HepG2 (cell line): ENCODE data around the gene NLRC4. TPM values are rescaled to one million over a fixed set of nuclear protein-coding genes. Genes with fewer than 3 reads are reported as not detected.

Experiments
- ATAC-seq: fragments of 200-7000 bp; cut with Tn5 transposase; 3 replicates; pipeline ENCODE4 v1.9.1; 2020; ENCODE audit warnings: mild to moderate bottlenecking, moderate library complexity
- BruUV-seq: library from RNA; stranded (reverse); fragments of 400-500 nt; replicated peaks from 2 replicates; lab custom pipeline; 2021; lab: Mats Ljungman, UMichigan
- CTCF ChIA-PET: fragments of 300-600 bp; formaldehyde crosslinking; extraction: SDS; loops from one replicate; lab custom pipeline; 2021; ENCODE audit warnings: low total read pairs, inconsistent platforms, low intra/inter-chr PET ratio; lab: Yijun Ruan, JAX
- POLR2A ChIA-PET: fragments of 350-600 bp; sonication (Branson Sonifier 250); formaldehyde crosslinking; loops from one replicate; lab custom pipeline; 2020; ENCODE audit warnings: antibody characterized with exemption, inconsistent platforms; lab: Yijun Ruan, JAX
- DNase-seq: peaks from one replicate; pipeline ENCODE4 v3.0.0-alpha.2; 2015; ENCODE audit warnings: low spot score
- FAIRE-seq: peaks from 3 replicates; lab custom pipeline; 2011; peaks lifted over from hg19 to GRCh38; lab: Jason Lieb, UNC
- H2AFZ ChIP-seq: one replicate; pipeline ENCODE4 v1.6.1; 2011; ENCODE audit warnings: low read length, inconsistent platforms
- H3K27ac ChIP-seq: fragments of 300-600 bp; 3 replicates; pipeline ENCODE4 v1.8.0; 2011; ENCODE audit warnings: mixed run types, mild to moderate bottlenecking, mixed read lengths, low read length, inconsistent platforms; ENCODE audit not compliant: insufficient read depth; ENCODE audit errors: extremely low read length
- H3K27me3 ChIP-seq, 2 experiments: fragments of 200-600 bp in 1 of 2; 2 replicates in 1 of 2; 3 replicates in 1 of 2; pipeline versions ENCODE4 v1.6.0 to v1.8.0; 2011; ENCODE audit warnings: low read length in 2 of 2, mild to moderate bottlenecking in 2 of 2, moderate library complexity in 2 of 2, inconsistent platforms in 1 of 2; ENCODE audit not compliant: insufficient read depth in 2 of 2, control insufficient read depth in 1 of 2
- H3K36me3 ChIP-seq, 2 experiments: fragments of 200-600 bp in 1 of 2; replicated peaks in 1 of 2; 2 replicates in 1 of 2; 3 replicates in 1 of 2; pipeline versions ENCODE4 v1.5.1 to v1.8.0; 2011; ENCODE audit warnings: low read length in 2 of 2, inconsistent platforms in 1 of 2; ENCODE audit not compliant: insufficient read depth in 2 of 2, control insufficient read depth in 1 of 2
- H3K4me1 ChIP-seq: 2 replicates; pipeline ENCODE4 v1.5.1; 2012; ENCODE audit warnings: low read length, inconsistent platforms; ENCODE audit not compliant: insufficient read depth
- H3K4me2 ChIP-seq: 2 replicates; pipeline ENCODE4 v1.6.0; 2011; ENCODE audit warnings: low read depth, low read length, inconsistent platforms
- H3K4me3 ChIP-seq, 3 experiments: fragments of 200-600 bp in 1 of 3; sonication (generic), shearing (Covaris generic) in 1 of 3; replicated peaks in 1 of 3; 2 replicates each; pipeline ENCODE4 v1.5.1; 2011 to 2016; ENCODE audit warnings: low read length in 3 of 3, inconsistent platforms in 2 of 3, low read depth in 2 of 3, mild to moderate bottlenecking in 2 of 3, control low read depth in 1 of 3, mixed read lengths in 1 of 3; ENCODE audit not compliant: insufficient read depth in 1 of 3
- H3K79me2 ChIP-seq: one replicate; pipeline ENCODE4 v1.6.1; 2011; ENCODE audit warnings: low read length, inconsistent platforms; ENCODE audit not compliant: insufficient read depth
- H3K9ac ChIP-seq: 2 replicates; pipeline ENCODE4 v1.6.0; 2011; ENCODE audit warnings: mild to moderate bottlenecking, low read depth, low read length, inconsistent platforms; ENCODE audit not compliant: insufficient read depth
- H3K9me3 ChIP-seq: 2 replicates; pipeline ENCODE4 v1.5.1; 2012; ENCODE audit warnings: mild to moderate bottlenecking, low read length
- H4K20me1 ChIP-seq: 2 replicates; pipeline ENCODE4 v1.6.0; 2011; ENCODE audit warnings: inconsistent platforms, mild to moderate bottlenecking, low read length, moderate library complexity; ENCODE audit not compliant: insufficient read depth
- KLF11 ChIP-seq: IDR thresholded peaks from 2 replicates; pipeline ENCODE4 v1.6.1; 2016; ENCODE audit warnings: missing compliant biosample characterization
- MAZ ChIP-seq, 2 experiments: sonication (generic) in 1 of 2; formaldehyde crosslinking in 1 of 2; IDR thresholded peaks; 2 replicates each; pipeline versions ENCODE4 v1.5.0 to v1.6.1; 2012 to 2020; ENCODE audit warnings: low read depth in 2 of 2, mild to moderate bottlenecking in 2 of 2, borderline replicate concordance in 1 of 2, improper control_type of control experiment in 1 of 2, low read length in 1 of 2, missing genetic modification reagents in 1 of 2, moderate library complexity in 1 of 2
- MIER3 ChIP-seq: IDR thresholded peaks from 2 replicates; pipeline ENCODE4 v1.6.1; 2016; ENCODE audit warnings: missing compliant biosample characterization, borderline replicate concordance
- NCOA5 ChIP-seq: sonication (generic); formaldehyde crosslinking; IDR thresholded peaks from 2 replicates; pipeline ENCODE4 v1.4.0; 2020; ENCODE audit warnings: missing genetic modification reagents
- SNAPC4 ChIP-seq: sonication (generic); formaldehyde crosslinking; IDR thresholded peaks from 2 replicates; pipeline ENCODE4 v1.4.0; 2020; ENCODE audit warnings: mild to moderate bottlenecking, missing genetic modification reagents
- TEAD2 ChIP-seq: sonication (generic); formaldehyde crosslinking; IDR thresholded peaks from 2 replicates; pipeline ENCODE4 v1.9.0; 2021; ENCODE audit warnings: missing genetic modification reagents
- ZNF253 ChIP-seq: sonication (generic); formaldehyde crosslinking; IDR thresholded peaks from 2 replicates; pipeline ENCODE4 v1.8.0; 2022; ENCODE audit warnings: mild to moderate bottlenecking, missing genetic modification reagents, borderline replicate concordance
- ZNF329 ChIP-seq: sonication (generic); formaldehyde crosslinking; IDR thresholded peaks from 2 replicates; pipeline ENCODE4 v1.9.0; 2021; ENCODE audit warnings: low read depth, mild to moderate bottlenecking, missing genetic modification reagents
- ZNF567 ChIP-seq: sonication (generic); formaldehyde crosslinking; IDR thresholded peaks from 2 replicates; pipeline ENCODE4 v1.8.1; 2023; ENCODE audit warnings: mild to moderate bottlenecking, missing genetic modification reagents, borderline replicate concordance
- WGBS: methylation state at CpG from one replicate; pipeline ENCODE4 v1.1.6; 2017; ENCODE audit warnings: low lambda C conversion rate; 5-methylcytosine and 5-hydroxymethylcytosine counted together
- in situ Hi-C: cut with HindIII; loops from 2 replicates; pipeline ENCODE4 v1.10.0; 2017; ENCODE audit warnings: low pct_unique_long_range_greater_than_20kb; ENCODE audit not compliant: extremely low pct_ligation_motif_present
- intact Hi-C: fragments of 100-400 bp; cut with micrococcal nuclease; formaldehyde crosslinking; loops from one replicate; pipeline ENCODE4 v1.10.0; 2022; ENCODE audit not compliant: unreplicated experiment
- polyA plus RNA-seq, 8 experiments: library from polyadenylated mRNA; depleted of rRNA in 3 of 8; stranded (reverse) in 7 of 8; unstranded in 1 of 8; fragments of >200 nt; fragmentation: Illumina TruSeq in 4 of 8; extraction: Trizol in 4 of 8; gene quantifications; 2 replicates each; pipeline versions ENCODE4 v1.2.1 to v1.2.3, GENCODE V29; 2011 to 2016; ENCODE audit warnings: low read depth in 4 of 8, missing spikeins in 1 of 8, mixed read lengths in 1 of 8; ENCODE audit not compliant: insufficient read depth in 1 of 8
- total RNA-seq, 5 experiments: library from RNA; depleted of rRNA; stranded (reverse); fragments of >200 nt; fragmentation: Illumina TruSeq; extraction: Trizol; gene quantifications; 2 replicates each; pipeline ENCODE4 v1.2.3, GENCODE V29; 2016; ENCODE audit warnings: low read depth in 1 of 5

Gene NLRC4
- total and polyA plus RNA-seq, 2 of the 13 experiments (the other 11 are each of a cell fraction or from before 2014, with no cell fraction given): 0.15 to 0.29 TPM

- no TSS peak for BruUV-seq
- no peaks in the 10 kb centered on the region for H3K27me3 ChIP-seq
- ATAC-seq (no peak), FAIRE-seq (no peak)
- H3K4me2 ChIP-seq: no peak overlapping the region
- CTCF ChIA-PET: no interaction called here
- no peaks in the 10 kb centered on the region for H4K20me1 ChIP-seq
- H3K79me2 ChIP-seq: no peaks in the 10 kb centered on the region
- in situ Hi-C loops (no loop called here), intact Hi-C loops (no loop called here)
- 93% methylated on average over 2 of the region's 2 CpGs for WGBS
- H3K9ac ChIP-seq: no peak overlapping the region
- no peaks in the 10 kb centered on the region for H3K9me3 ChIP-seq
- no peak overlapping the region for H3K27ac ChIP-seq
- H3K36me3 ChIP-seq: peaks cover 15 to 32% of the 10 kb centered on the region in 2 experiments
- no peak for TF ChIP-seq MAZ (IDR thresholded peaks at IDR 0.05; ENCODE audit: borderline replicate concordance, low read depth, low read length)
- TF ChIP-seq MAZ (CRISPR knock-in tag; IDR thresholded peaks at IDR 0.05; ENCODE audit: low read depth): no peak
- no peak for TF ChIP-seq NCOA5 (CRISPR knock-in tag)
- no peak for TF ChIP-seq ZNF567 (CRISPR knock-in tag)
- TF ChIP-seq MIER3 (CRISPR knock-in tag): no peak
- TF ChIP-seq TEAD2: no peak
- TF ChIP-seq, all 625 proteins: peak for 0
- no peaks in the 10 kb centered on the region for H3K4me1 ChIP-seq
- DNase-seq: no peak
- H3K4me3 ChIP-seq: no peak overlapping the region
- H2AFZ ChIP-seq: no peak overlapping the region
- POLR2A ChIA-PET: no interaction called here
These were observed 41.7 kb downstream of the NLRC4 start for GRCh38 chr2:32222966-32223365.

- H3K4me1 ChIP-seq: no peaks in the 10 kb centered on the region
- no peak overlapping the region for H3K4me3 ChIP-seq
- TF ChIP-seq ZNF253 (CRISPR knock-in tag) (no peak), SNAPC4 (CRISPR knock-in tag) (no peak), ZNF329 (CRISPR knock-in tag) (no peak), KLF11 (CRISPR knock-in tag) (no peak)
- H2AFZ ChIP-seq: no peak overlapping the region
- CTCF ChIA-PET: no interaction called here
- in situ Hi-C loops: no loop called here
- POLR2A ChIA-PET: no interaction called here
- H3K27me3 ChIP-seq: no peaks in the 10 kb centered on the region; a peak in 1 of 5 replicates
- no peaks in the 10 kb centered on the region for H3K9me3 ChIP-seq
- H3K27ac ChIP-seq: no peak overlapping the region
- FAIRE-seq (no peak), ATAC-seq (no peak), DNase-seq (no peak)
- BruUV-seq: no TSS peak
- no peaks in the 10 kb centered on the region for H4K20me1 ChIP-seq
- H3K4me2 ChIP-seq: no peak overlapping the region
- H3K9ac ChIP-seq: no peak overlapping the region
- no peaks in the 10 kb centered on the region for H3K79me2 ChIP-seq
- peaks cover 17 to 37% of the 10 kb centered on the region in 2 experiments for H3K36me3 ChIP-seq
- intact Hi-C loops: no loop called here
These were observed 44.2 kb downstream of the NLRC4 start for GRCh38 chr2:32220445-32220844.
